Uterus (tissue), 2 donors: Measurements from ENCODE around the gene VPS54.

Experiments
- CTCF ChIP-seq, 4 experiments: fragments of 200-600 bp in 2 of 4; fragments of 450-650 bp in 2 of 4; sonication (generic) in 2 of 4; IDR thresholded peaks; one replicate each; pipeline ENCODE4 v1.5.1; 2016 to 2019; ENCODE audit warnings: antibody characterized with exemption in 4 of 4, mild to moderate bottlenecking in 2 of 4, moderate library complexity in 1 of 4
- POLR2A ChIP-seq, 2 donors: fragments of 450-650 bp; IDR thresholded peaks; one replicate each; pipeline ENCODE4 v1.6.1; 2016; ENCODE audit warnings: antibody characterized with exemption in 2 of 2, mild to moderate bottlenecking in 1 of 2, moderate library complexity in 1 of 2

GRCh38 chr2:63866009-63866709, 153.1 kb downstream of the VPS54 start:
- TF ChIP-seq CTCF (IDR thresholded peaks at IDR 0.05) (no peak), POLR2A (IDR thresholded peaks at IDR 0.05) (no peak)
